Measurements from ENCODE around the gene TTC8.
"Not testable (repeated sequence)": the region's sequence is repeated elsewhere in the genome, so short reads cannot be mapped to it uniquely, and the experiment has no call there.

Gene TTC8

GRCh38 chr14:88825503-88825902 lies 1.1 kb downstream of the TTC8 start:
- no peak for DNase-seq

- DNase-seq = no peak
Observed at GRCh38 chr14:88829188-88829587, 4.7 kb downstream of the TTC8 start.

GRCh38 chr14:88829685-88830302 lies 5.3 kb downstream of the TTC8 start:
- no peak for DNase-seq

GRCh38 chr14:88831284-88831683 lies 6.8 kb downstream of the TTC8 start:
- DNase-seq = no peak

GRCh38 chr14:88834883-88835431 lies 10.5 kb downstream of the TTC8 start:
- no peak for DNase-seq

GRCh38 chr14:88835661-88836060 lies 11.2 kb downstream of the TTC8 start:
- no peak for DNase-seq

- DNase-seq = no peak
Observed at GRCh38 chr14:88837495-88837894, 13.0 kb downstream of the TTC8 start.

- DNase-seq = no peak
Observed at GRCh38 chr14:88838015-88838414, 13.6 kb downstream of the TTC8 start.

- DNase-seq = no peak
Observed at GRCh38 chr14:88840926-88841325, 16.5 kb downstream of the TTC8 start.

GRCh38 chr14:88841741-88842140 lies 17.3 kb downstream of the TTC8 start:
- DNase-seq = no peak

- DNase-seq = no peak
Observed at GRCh38 chr14:88842414-88842813, 18.0 kb downstream of the TTC8 start.

GRCh38 chr14:88844980-88845491 lies 20.6 kb downstream of the TTC8 start:
- no peak for DNase-seq

GRCh38 chr14:88848571-88848970 lies 24.1 kb downstream of the TTC8 start:
- no peak for DNase-seq

GRCh38 chr14:88849716-88850115 lies 25.3 kb downstream of the TTC8 start:
- DNase-seq = no peak

GRCh38 chr14:88851587-88851986 lies 27.1 kb downstream of the TTC8 start:
- DNase-seq = no peak

- DNase-seq = no peak
Observed at GRCh38 chr14:88852632-88853031, 28.2 kb downstream of the TTC8 start.

GRCh38 chr14:88853129-88853528 lies 28.7 kb downstream of the TTC8 start:
- no peak for DNase-seq

GRCh38 chr14:88856786-88857366 lies 32.4 kb downstream of the TTC8 start:
- no peak for DNase-seq

GRCh38 chr14:88857861-88858260 lies 33.4 kb downstream of the TTC8 start:
- DNase-seq = not testable (repeated sequence)

- DNase-seq = not testable (repeated sequence)
Observed at GRCh38 chr14:88859118-88859517, 34.7 kb downstream of the TTC8 start.

GRCh38 chr14:88863167-88863566 lies 38.7 kb downstream of the TTC8 start:
- peak in 1 of 2 experiments; percentile 11 for DNase-seq

GRCh38 chr14:88864198-88864597 lies 39.7 kb downstream of the TTC8 start:
- DNase-seq = no peak

- no peak for DNase-seq
Observed at GRCh38 chr14:88866305-88866704, 41.9 kb downstream of the TTC8 start.

GRCh38 chr14:88868558-88869159 lies 44.2 kb downstream of the TTC8 start:
- DNase-seq = peak in 1 of 2 experiments; percentile 24
